Stimulated activated CD4-positive, alpha-beta T cell treated with anti-CD3 and anti-CD28 coated beads, Interleukin-1b, Interleukin-23, amount 100 ng/mL, for 1 hour (primary cell): Measurements from ENCODE around the gene FCRL6.

Experiments
- DNase-seq, 2 donors: peaks; one replicate each; pipeline ENCODE4 v3.0.0-alpha.2; 2020; ENCODE audit warnings: low read depth in 2 of 2

FCRL6 gene

DNA sequence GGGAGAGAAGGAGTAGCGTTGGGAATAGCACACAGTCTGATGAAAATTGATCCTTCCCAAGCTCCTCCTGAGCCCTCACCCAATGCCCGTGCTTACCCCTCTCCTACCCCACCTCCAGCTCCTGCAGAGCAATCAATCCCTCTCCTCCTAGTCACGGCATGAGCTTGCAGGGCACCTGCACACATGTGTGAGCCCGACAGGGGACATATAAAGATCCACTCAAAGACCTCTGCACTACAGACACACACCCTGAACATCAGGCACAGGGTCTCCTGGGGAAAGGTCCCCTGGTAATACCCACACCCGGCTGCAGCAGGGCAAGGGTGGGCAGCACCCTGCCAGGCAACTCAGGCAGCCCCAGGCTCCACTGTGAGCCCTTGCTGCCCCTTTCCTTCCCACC, 59.9 kb downstream of the FCRL6 start:
- no peak for DNase-seq

- DNase-seq: no peak
Observed at GRCh38 chr1:159862557-159862956, 60.4 kb downstream of the FCRL6 start, which contains the start of gene VSIG8. TSS of gene VSIG8 (minus strand) at chr1:159862657. CDS start at chr1:159862521, 136 bp downstream.

DNA sequence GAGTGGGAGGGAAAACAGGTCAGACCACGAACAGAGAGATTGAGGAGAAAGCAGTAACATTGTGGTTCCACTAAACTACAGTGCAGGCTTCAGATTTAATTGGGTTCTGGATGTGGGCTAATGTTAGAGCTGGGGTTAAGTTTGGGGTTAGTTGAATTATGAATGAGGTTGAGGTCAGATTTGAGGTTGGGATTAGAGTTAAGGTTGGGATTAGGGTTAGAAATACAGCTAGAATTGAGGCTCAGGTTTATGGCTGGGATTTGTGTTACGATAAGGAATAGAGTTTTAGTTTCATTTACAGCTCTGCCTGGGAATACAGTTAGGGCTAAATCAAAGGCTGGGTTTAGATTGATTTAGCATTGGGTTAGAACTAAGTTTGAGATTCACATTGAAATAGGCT, 62.1 kb downstream of the FCRL6 start:
- DNase-seq: no peak
